ENCODE data around the gene CYP2S1. TPM values are rescaled to one million over a fixed set of nuclear protein-coding genes. Genes with fewer than 3 reads are reported as not detected.
"Not testable (repeated sequence)": the region's sequence is repeated elsewhere in the genome, so short reads cannot be mapped to it uniquely, and the experiment has no call there.

CYP2S1 gene, protein sequence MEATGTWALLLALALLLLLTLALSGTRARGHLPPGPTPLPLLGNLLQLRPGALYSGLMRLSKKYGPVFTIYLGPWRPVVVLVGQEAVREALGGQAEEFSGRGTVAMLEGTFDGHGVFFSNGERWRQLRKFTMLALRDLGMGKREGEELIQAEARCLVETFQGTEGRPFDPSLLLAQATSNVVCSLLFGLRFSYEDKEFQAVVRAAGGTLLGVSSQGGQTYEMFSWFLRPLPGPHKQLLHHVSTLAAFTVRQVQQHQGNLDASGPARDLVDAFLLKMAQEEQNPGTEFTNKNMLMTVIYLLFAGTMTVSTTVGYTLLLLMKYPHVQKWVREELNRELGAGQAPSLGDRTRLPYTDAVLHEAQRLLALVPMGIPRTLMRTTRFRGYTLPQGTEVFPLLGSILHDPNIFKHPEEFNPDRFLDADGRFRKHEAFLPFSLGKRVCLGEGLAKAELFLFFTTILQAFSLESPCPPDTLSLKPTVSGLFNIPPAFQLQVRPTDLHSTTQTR
- 11.0 TPM for total RNA-seq
- long read RNA-seq, transcript CYP2S1-201 (9 exons, 2,782 nt): major isoform, 8 of 16 reads
- long read RNA-seq, partial matches to known transcripts: 6 of 16 reads
- long read RNA-seq, other reads (novel, unspliced or antisense): 2 of 16 reads

GRCh38 chr19:41192574-41193429, at the start of gene CYP2S1:
Gene CYP2S1, plus strand, starts transcription at chr19:41193219. Its CDS starts 46 bp downstream, at chr19:41193265.
- ATAC-seq: peak; percentile 84 to 90
- Histone ChIP-seq H3K36me3 (no peaks in the 10 kb centered on the region), H3K9me3 (no peaks in the 10 kb centered on the region), H3K4me1 (peaks cover 20% of the 10 kb centered on the region), H3K27me3 (ENCODE audit: low read depth) (peaks cover 12% of the 10 kb centered on the region), H3K27ac (no peak within 1 kb of the TSS), H3K4me3 (peak within 1 kb of the TSS; percentile 51)
- no peak for TF ChIP-seq CTCF (IDR thresholded peaks at IDR 0.05)
- intact Hi-C loops (cut with DNase I): no loop called here
- peak; percentile 63 for DNase-seq

GRCh38 chr19:41144403-41144802, 48.6 kb upstream of the CYP2S1 start:
- Histone ChIP-seq H3K4me3 (no peak overlapping the region), H3K4me1 (no peaks in the 10 kb centered on the region), H3K27ac (no peak overlapping the region), H3K27me3 (ENCODE audit: low read depth) (no peaks in the 10 kb centered on the region), H3K36me3 (no peaks in the 10 kb centered on the region), H3K9me3 (no peaks in the 10 kb centered on the region)
- peak; percentile 90 to 92 for ATAC-seq
- peak; percentile 82 for TF ChIP-seq CTCF (IDR thresholded peaks at IDR 0.05)
- peak; percentile 83 for DNase-seq
- intact Hi-C loops (cut with DNase I): no loop called here

GRCh38 chr19:41149831-41150230, 43.2 kb upstream of the CYP2S1 start:
- intact Hi-C loops (cut with DNase I): no loop called here
- Histone ChIP-seq H3K36me3 (no peaks in the 10 kb centered on the region), H3K4me3 (no peak overlapping the region), H3K27ac (no peak overlapping the region), H3K27me3 (ENCODE audit: low read depth) (no peaks in the 10 kb centered on the region), H3K9me3 (no peaks in the 10 kb centered on the region), H3K4me1 (no peaks in the 10 kb centered on the region)
- no peak for TF ChIP-seq CTCF (IDR thresholded peaks at IDR 0.05)
- ATAC-seq (no peak), DNase-seq (no peak)

DNA sequence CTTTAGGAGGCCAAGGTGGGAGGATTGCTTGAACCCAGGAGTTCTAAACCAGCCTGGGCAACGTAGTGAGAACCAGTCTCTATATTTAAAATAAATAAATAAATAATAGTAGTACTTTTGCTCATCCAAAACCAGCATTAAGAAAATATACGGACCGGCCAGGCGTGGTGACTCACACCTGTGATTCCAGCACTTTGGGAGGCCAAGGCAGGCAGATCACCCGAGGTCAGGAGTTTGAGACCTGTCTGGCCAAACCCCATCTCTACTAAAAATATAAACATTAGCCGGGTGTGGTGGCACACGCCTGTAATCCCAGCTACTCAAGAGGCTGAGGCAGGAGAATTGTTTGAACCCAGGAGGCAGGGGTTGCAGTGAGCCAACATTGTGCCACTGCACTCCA, 42.0 kb upstream of the CYP2S1 start:
- H3K36me3 ChIP-seq; H3K27me3 ChIP-seq (ENCODE audit: low read depth); intact Hi-C loops (cut with DNase I); H3K27ac ChIP-seq; H3K4me3 ChIP-seq; ATAC-seq; H3K4me1 ChIP-seq; DNase-seq; H3K9me3 ChIP-seq: not testable (repeated sequence)

GRCh38 chr19:41154060-41154459, 39.0 kb upstream of the CYP2S1 start:
- Histone ChIP-seq H3K4me1 (no peaks in the 10 kb centered on the region), H3K9me3 (no peaks in the 10 kb centered on the region), H3K36me3 (no peaks in the 10 kb centered on the region), H3K27me3 (ENCODE audit: low read depth) (no peaks in the 10 kb centered on the region), H3K27ac (no peak overlapping the region), H3K4me3 (no peak overlapping the region)
- TF ChIP-seq CTCF (IDR thresholded peaks at IDR 0.05): no peak
- ATAC-seq: no peak
- intact Hi-C loops (cut with DNase I): no loop called here
- no peak for DNase-seq

Measured in lower lobe of right lung (tissue), 2 donors.